ENCODE data around the gene MRPL9.

Gene MRPL9

GRCh38 chr1:151729157-151729965, 33.9 kb downstream of the MRPL9 start:
- FAIRE-seq, result no peak

DNA sequence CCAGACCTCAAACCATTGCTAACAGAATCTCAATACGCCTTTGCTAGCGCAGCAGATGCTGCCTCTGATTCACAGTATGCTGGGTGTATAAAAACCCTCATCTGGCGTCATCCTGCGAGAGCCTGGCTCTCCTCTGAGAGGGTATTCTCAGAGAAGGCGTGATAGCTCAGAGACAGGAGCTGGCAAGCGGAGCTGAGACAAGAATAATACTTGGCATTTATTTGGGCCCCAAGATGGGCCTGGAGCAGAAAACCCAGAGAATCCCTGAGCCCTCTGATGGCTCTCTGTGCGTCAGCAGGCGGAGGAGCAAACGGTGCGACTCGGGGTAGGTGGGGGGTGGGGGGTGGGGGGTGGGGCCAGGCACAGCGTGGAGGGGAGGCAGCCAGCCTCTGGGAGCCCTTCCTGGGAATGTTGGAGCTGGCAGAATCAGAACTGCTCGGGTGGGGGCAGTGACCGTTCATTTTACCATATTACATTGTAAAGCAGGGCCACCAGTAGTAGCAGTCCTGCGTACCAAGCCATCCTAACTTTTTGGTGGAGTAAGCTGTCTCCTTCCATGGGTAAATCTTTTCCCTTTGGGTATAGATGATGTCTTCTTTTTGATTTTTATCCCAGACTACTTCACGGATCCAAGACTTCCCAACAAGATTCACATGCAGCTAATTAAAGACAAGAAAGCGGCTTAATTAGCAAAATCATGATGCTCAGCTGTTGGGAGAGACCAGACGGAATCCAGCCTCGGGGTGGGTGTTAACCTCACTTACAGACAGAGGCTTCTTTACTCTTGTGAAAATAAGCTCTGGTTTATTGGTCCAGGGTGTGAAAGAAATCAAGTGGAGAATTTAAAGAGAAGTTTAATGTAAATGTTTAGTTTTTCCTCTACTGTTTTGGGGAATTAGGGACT, 34.9 kb downstream of the MRPL9 start:
- FAIRE-seq, result no peak

DNA sequence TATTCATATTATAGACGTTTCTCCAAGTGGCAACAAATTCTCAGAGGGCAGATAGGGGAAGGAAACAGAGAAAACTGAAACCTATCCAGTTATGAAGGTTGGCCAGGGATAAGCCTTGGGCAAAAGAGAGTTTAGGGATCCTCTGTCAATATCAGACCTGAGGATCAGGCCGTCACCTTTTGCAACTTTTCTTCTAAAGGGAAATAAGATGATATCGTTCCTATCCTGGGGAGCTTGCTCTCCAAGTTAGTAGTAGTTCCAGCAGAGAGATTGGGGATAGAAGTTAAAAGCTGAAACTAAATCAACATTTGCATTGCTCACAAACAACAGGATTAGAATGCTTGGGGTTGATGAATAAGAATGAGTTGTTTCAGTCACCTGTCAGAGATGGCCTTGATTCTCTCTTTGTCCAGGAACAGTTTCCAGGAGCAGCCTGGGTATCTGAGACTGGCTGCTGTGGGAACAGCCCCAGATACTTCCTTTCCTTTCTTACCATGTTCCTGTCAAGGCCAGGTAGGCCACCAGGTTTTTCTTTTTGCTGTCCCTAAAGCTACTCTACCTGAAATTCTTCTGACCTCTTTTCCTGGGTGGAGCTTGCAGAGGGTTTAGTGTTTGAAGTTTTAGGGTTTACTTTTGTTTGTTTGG, 39.4 kb downstream of the MRPL9 start:
- no peak for FAIRE-seq

- no peak for FAIRE-seq
Observed at GRCh38 chr1:151721788-151722510, 41.3 kb downstream of the MRPL9 start.

GRCh38 chr1:151720974-151721787, 42.1 kb downstream of the MRPL9 start, which contains the start of gene RIIAD1:
Gene RIIAD1, plus strand, starts transcription at chr1:151721522. Its CDS starts 15 bp downstream, at chr1:151721537.
- FAIRE-seq, result no peak

DNA sequence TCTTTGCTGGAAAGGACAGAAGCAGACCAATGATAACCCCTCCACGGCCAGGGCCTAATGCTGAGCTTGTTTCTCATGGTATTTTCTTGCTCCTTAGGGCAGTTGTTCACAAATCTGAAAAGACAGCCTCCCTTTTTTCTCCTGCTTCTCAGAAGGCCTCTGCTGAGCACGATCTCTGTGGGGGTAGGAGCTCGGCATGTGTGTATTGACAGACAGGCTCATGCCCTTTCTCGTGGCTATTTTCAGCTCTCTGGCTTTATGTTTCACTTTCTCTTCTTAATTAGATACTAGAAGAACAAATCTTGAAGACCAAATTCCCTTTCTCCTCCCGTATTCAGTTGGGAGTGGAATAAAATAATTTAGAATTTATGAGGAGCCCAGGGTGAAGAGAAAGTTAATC, 42.7 kb downstream of the MRPL9 start:
- FAIRE-seq, result no peak

DNA sequence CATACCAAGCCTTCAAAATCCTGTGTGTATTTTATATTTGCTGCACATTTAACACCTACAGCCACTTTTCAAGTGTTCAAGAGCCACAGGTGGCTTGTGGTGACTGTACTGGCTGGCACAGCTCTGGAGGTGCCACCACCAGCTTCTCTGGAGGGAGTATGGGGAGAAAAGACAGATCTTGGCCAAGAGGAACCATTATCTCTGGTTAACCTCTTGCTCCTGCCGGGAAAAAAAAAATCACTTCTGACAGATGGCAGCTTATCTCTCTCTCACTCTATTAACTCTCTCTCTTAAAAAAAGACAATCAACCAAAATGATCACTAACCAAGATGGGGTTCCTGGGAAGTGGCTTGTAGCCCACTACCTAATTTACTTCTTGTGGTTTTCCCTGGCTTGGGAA, 43.2 kb downstream of the MRPL9 start:
- no peak for FAIRE-seq

GRCh38 chr1:151718666-151719065, 44.6 kb downstream of the MRPL9 start:
- no peak for FAIRE-seq

DNA sequence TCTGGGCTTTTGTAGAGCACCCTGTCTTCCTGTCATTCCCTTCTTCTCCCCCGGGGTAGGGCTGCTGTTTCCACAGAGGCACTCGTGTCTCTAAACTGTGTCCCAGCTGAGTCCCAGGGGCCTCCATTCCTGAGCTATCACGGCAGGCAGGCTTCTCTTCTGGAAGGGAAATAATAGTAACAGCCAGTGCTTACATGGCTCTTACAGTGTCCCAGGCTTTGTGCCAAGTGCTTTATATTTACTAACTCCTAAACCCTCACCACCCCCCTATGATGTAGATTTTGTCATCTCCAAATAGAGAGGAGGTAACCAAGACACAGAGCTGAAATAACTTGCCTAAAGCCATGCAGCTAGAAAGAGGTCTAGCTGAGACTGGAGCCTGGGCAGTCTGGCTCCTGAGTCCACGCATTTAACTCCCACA, 45.3 kb downstream of the MRPL9 start:
- FAIRE-seq, result no peak

- no peak for FAIRE-seq
Observed at GRCh38 chr1:151716771-151717631, 46.3 kb downstream of the MRPL9 start, which contains the start of gene CELF3. Gene CELF3, minus strand, starts transcription at chr1:151716803. Its CDS starts 783 bp downstream, at chr1:151716020.

- no peak for FAIRE-seq
Observed at GRCh38 chr1:151716405-151716762, 46.9 kb downstream of the MRPL9 start.

- FAIRE-seq, result no peak
Observed at GRCh38 chr1:151715726-151716404, 47.4 kb downstream of the MRPL9 start.

GRCh38 chr1:151714820-151715725, 48.2 kb downstream of the MRPL9 start:
- FAIRE-seq, result no peak

GRCh38 chr1:151713874-151714273, 49.4 kb downstream of the MRPL9 start:
- FAIRE-seq, result no peak

- FAIRE-seq, result no peak
Observed at GRCh38 chr1:151713044-151713443, 50.3 kb downstream of the MRPL9 start.

GRCh38 chr1:151711951-151712350, 51.3 kb downstream of the MRPL9 start:
- FAIRE-seq, result no peak

GRCh38 chr1:151711044-151711800, 52.1 kb downstream of the MRPL9 start:
- FAIRE-seq, result no peak

Measured in colon (tissue), 2 donors.